Measurements from ENCODE around the gene C16orf54. TPM values are rescaled to one million over a fixed set of nuclear protein-coding genes. Genes with fewer than 3 reads are reported as not detected.

The C16orf54 gene
- total RNA-seq, 1 donor from 2014 or later, result 0.17 TPM

DNA sequence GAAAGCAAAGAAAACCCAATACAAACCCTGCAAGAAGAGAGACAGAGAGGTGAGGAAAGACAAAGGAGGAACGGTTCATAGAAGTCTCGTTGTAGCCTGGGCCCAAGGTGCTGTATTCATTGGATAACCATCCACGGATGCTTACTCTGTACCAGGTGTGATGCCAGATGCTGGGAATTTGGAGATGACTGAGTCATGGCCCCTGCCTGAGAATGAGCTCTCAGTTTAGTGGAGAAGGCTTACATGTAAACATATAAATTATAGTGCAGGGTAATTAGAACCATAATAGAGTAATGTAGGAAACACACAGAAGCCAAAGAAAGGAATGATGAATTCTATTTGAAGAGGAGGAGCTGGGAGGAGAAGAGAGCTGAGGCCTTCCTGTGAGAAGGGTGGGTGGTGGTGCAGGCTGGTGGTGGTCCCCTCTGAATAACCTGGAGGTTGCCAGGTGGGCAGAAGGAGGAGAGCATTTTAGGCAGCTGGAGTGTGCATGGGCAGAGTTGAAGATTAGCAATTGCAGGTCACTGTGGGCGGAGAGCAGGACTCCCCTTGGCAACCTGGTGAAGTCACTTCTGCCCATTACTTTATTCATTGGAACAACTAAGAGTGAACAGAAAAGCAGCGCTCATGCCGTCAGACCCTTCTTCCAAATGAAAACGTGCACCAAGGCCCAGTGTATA is 24.6 kb upstream of the C16orf54 start:
- Mint-ChIP-seq H3K27me3 (peaks cover 2% of the 10 kb centered on the region), H3K27ac (no peak overlapping the region), H3K9me3 (ENCODE audit: low read depth) (no peaks in the 10 kb centered on the region), H3K36me3 (ENCODE audit: insufficient read depth) (no peaks in the 10 kb centered on the region), H3K4me1 (ENCODE audit: low read depth) (peaks cover 21% of the 10 kb centered on the region), H3K4me3 (ENCODE audit: low read depth) (no peak overlapping the region)
- DNase-seq (ENCODE audit: low spot score, unreplicated experiment), result no peak
- TF ChIP-seq, protein P1, sequence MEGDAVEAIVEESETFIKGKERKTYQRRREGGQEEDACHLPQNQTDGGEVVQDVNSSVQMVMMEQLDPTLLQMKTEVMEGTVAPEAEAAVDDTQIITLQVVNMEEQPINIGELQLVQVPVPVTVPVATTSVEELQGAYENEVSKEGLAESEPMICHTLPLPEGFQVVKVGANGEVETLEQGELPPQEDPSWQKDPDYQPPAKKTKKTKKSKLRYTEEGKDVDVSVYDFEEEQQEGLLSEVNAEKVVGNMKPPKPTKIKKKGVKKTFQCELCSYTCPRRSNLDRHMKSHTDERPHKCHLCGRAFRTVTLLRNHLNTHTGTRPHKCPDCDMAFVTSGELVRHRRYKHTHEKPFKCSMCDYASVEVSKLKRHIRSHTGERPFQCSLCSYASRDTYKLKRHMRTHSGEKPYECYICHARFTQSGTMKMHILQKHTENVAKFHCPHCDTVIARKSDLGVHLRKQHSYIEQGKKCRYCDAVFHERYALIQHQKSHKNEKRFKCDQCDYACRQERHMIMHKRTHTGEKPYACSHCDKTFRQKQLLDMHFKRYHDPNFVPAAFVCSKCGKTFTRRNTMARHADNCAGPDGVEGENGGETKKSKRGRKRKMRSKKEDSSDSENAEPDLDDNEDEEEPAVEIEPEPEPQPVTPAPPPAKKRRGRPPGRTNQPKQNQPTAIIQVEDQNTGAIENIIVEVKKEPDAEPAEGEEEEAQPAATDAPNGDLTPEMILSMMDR (IDR thresholded peaks at IDR 0.05; ENCODE audit: unreplicated experiment), result no peak

DNA sequence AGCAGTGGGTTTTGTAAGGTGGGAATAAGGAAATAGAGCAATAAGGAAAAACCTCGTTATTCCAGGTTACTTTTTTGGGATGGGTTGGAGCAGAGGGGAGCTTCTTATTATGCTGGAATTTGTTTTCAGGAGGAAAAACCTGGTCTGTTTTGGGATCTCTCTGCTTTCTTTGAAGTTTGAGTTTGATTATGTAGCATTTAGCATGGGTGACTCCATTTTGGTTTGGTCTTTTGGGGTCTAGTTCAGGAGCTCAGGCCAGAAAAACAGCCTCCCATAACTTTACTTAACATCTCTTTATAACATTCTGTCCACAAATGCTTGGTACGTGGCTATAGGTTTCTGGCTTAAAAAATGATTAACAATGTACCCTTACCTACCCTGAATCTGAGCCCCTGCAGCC is 23.7 kb upstream of the C16orf54 start:
- Mint-ChIP-seq H3K27me3 (peaks cover 2% of the 10 kb centered on the region), H3K27ac (no peak overlapping the region), H3K36me3 (ENCODE audit: insufficient read depth) (no peaks in the 10 kb centered on the region), H3K4me3 (ENCODE audit: low read depth) (no peak overlapping the region), H3K4me1 (ENCODE audit: low read depth) (peaks cover 29% of the 10 kb centered on the region), H3K9me3 (ENCODE audit: low read depth) (no peaks in the 10 kb centered on the region)
- DNase-seq (ENCODE audit: low spot score, unreplicated experiment), result no peak
- TF ChIP-seq, protein P1 (IDR thresholded peaks at IDR 0.05; ENCODE audit: unreplicated experiment), result no peak

DNA sequence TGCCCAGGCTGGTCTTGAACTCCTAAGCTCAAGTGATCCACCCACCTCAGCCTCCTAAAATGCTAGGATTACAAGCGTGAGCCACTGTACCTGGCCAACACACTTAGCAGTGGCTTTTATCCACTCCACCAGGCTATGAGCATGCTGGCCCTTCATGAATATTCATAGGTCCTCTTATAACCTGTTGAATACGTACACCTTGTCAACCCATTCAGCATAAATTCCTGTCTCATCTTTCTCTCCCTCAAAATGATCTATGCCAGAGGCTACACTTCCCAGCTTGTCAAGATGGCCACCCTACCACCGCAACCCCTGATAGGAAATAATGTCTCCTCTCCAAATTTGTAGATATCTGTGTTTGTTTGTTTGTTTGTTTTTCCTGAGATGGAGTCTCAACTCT is 21.3 kb upstream of the C16orf54 start:
- Mint-ChIP-seq H3K9me3 (ENCODE audit: low read depth) (no peaks in the 10 kb centered on the region), H3K27me3 (no peaks in the 10 kb centered on the region), H3K27ac (peak overlapping the region; percentile 4), H3K4me3 (ENCODE audit: low read depth) (no peak overlapping the region), H3K36me3 (ENCODE audit: insufficient read depth) (no peaks in the 10 kb centered on the region), H3K4me1 (ENCODE audit: low read depth) (peaks cover 25% of the 10 kb centered on the region)
- TF ChIP-seq, protein P1 (IDR thresholded peaks at IDR 0.05; ENCODE audit: unreplicated experiment), result no peak
- no peak for DNase-seq (ENCODE audit: low spot score, unreplicated experiment)

DNA sequence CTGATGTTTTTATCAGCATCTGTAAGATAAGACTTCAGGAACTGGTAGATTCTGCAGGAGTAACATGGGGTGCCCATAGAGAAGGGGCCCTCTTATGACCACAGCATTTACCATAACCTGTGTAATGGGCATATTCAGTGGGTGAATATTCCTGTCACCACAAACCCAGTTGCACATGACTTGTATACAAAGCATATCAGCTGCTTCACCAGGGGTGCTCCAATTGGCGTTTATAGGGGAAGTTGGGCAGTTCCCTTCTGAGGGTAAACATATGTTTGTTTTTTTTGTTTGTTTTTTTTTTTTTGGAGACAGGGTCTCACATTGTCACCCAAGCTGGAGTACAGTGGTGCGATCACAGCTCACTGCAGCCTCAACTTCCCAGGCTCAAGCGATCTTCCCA is 20.8 kb upstream of the C16orf54 start:
- Mint-ChIP-seq H3K36me3 (ENCODE audit: insufficient read depth) (no peaks in the 10 kb centered on the region), H3K27ac (no peak overlapping the region), H3K4me3 (ENCODE audit: low read depth) (no peak overlapping the region), H3K27me3 (no peaks in the 10 kb centered on the region), H3K9me3 (ENCODE audit: low read depth) (no peaks in the 10 kb centered on the region), H3K4me1 (ENCODE audit: low read depth) (peaks cover 24% of the 10 kb centered on the region)
- TF ChIP-seq, protein P1 (IDR thresholded peaks at IDR 0.05; ENCODE audit: unreplicated experiment), result no peak
- no peak for DNase-seq (ENCODE audit: low spot score, unreplicated experiment)

DNA sequence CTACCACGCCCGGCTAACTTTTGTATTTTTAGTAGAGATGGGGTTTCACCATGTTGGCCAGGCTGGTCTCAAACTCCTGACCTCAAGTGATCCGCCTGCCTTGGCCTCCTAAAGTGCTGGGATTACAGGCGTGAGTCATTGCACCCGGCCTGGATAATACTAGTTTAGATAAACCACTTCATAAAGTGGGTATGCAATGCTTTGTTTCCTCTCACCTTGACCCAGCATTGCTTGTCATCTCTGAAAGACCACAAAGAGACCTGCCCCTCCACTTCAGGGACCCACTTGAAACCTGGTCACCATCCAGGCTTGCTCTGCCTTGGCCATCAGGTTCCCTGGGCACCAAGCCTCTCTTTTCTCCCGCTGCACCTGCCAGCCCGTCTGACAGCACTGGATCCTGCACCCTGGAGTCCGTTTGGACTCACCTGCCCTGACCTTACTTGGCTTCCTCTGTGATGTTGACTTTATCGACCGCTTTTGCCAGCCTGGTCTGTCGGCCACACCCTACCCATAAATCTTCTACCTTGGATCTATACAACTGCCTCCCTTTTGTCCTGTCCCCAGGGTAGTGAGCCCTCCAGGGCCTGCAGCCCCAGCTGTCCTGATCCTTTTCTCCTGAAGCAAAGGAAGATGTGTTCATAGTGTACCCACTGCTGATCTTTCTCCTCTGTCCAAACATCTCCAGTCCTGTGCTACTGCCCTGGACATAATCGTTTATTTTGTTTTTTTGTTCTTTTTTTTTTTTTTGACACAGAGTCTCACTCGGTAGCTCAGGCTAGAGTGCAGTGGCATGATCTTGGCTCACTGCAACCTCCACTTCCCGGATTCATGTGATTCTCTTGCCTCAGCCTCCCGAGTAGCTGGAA is 19.6 kb upstream of the C16orf54 start:
- DNase-seq (ENCODE audit: low spot score, unreplicated experiment), result peak; percentile 44
- H3K4me3 Mint-ChIP-seq (ENCODE audit: low read depth), result peak overlapping the region; percentile 6
- H3K36me3 Mint-ChIP-seq (ENCODE audit: insufficient read depth), result no peaks in the 10 kb centered on the region
- peak overlapping the region; percentile 84 for H3K27ac Mint-ChIP-seq
- peaks cover 28% of the 10 kb centered on the region for H3K4me1 Mint-ChIP-seq (ENCODE audit: low read depth)
- TF ChIP-seq, protein P1 (IDR thresholded peaks at IDR 0.05; ENCODE audit: unreplicated experiment), result no peak
- H3K27me3 Mint-ChIP-seq, result no peaks in the 10 kb centered on the region
- no peaks in the 10 kb centered on the region for H3K9me3 Mint-ChIP-seq (ENCODE audit: low read depth)
